ENCODE data around the gene OLFM1.

OLFM1 gene

GRCh38 chr9:135119496-135120064 is 32.1 kb downstream of the OLFM1 start:
- no peak overlapping the region for H3K4me3 ChIP-seq (ENCODE audit: low read length)
- DNase-seq (ENCODE audit: low read depth) = no peak
- no peak for TF ChIP-seq CTCF (conservative IDR thresholded peaks at IDR 0.05; ENCODE audit: low read depth, low read length)

- no peak for TF ChIP-seq CTCF (conservative IDR thresholded peaks at IDR 0.05; ENCODE audit: low read depth, low read length)
- no peak for DNase-seq (ENCODE audit: low read depth)
- no peak overlapping the region for H3K4me3 ChIP-seq (ENCODE audit: low read length)
Measured at GRCh38 chr9:135120249-135120648, 32.8 kb downstream of the OLFM1 start.

GRCh38 chr9:135122316-135122715 is 34.8 kb downstream of the OLFM1 start:
- TF ChIP-seq CTCF (conservative IDR thresholded peaks at IDR 0.05; ENCODE audit: low read depth, low read length) = no peak
- no peak for DNase-seq (ENCODE audit: low read depth)
- no peak overlapping the region for H3K4me3 ChIP-seq (ENCODE audit: low read length)

GRCh38 chr9:135123126-135123772 is 35.8 kb downstream of the OLFM1 start:
- DNase-seq (ENCODE audit: low read depth) = no peak
- TF ChIP-seq CTCF (conservative IDR thresholded peaks at IDR 0.05; ENCODE audit: low read depth, low read length) = no peak
- H3K4me3 ChIP-seq (ENCODE audit: low read length) = no peak overlapping the region

GRCh38 chr9:135123773-135124134 is 36.3 kb downstream of the OLFM1 start:
- no peak overlapping the region for H3K4me3 ChIP-seq (ENCODE audit: low read length)
- TF ChIP-seq CTCF (conservative IDR thresholded peaks at IDR 0.05; ENCODE audit: low read depth, low read length) = no peak
- no peak for DNase-seq (ENCODE audit: low read depth)

GRCh38 chr9:135126451-135127187 is 39.2 kb downstream of the OLFM1 start:
- H3K4me3 ChIP-seq (ENCODE audit: low read length) = no peak overlapping the region
- no peak for DNase-seq (ENCODE audit: low read depth)
- no peak for TF ChIP-seq CTCF (conservative IDR thresholded peaks at IDR 0.05; ENCODE audit: low read depth, low read length)
